GM12873 (cell line): ENCODE measurements around the gene SYNDIG1.

Experiments
- CTCF ChIP-seq: IDR thresholded peaks from 2 replicates; pipeline ENCODE4 v1.5.1; 2012; ENCODE audit warnings: low read depth, mild to moderate bottlenecking, moderate library complexity, low read length, control low read depth; ENCODE audit not compliant: insufficient read depth; ENCODE audit errors: missing control alignments

Gene SYNDIG1

GRCh38 chr20:24662752-24663365, 193.4 kb downstream of the SYNDIG1 start:
- TF ChIP-seq CTCF: no peak

- TF ChIP-seq CTCF: no peak
Measured at GRCh38 chr20:24663496-24663895, 194.1 kb downstream of the SYNDIG1 start.

DNA sequence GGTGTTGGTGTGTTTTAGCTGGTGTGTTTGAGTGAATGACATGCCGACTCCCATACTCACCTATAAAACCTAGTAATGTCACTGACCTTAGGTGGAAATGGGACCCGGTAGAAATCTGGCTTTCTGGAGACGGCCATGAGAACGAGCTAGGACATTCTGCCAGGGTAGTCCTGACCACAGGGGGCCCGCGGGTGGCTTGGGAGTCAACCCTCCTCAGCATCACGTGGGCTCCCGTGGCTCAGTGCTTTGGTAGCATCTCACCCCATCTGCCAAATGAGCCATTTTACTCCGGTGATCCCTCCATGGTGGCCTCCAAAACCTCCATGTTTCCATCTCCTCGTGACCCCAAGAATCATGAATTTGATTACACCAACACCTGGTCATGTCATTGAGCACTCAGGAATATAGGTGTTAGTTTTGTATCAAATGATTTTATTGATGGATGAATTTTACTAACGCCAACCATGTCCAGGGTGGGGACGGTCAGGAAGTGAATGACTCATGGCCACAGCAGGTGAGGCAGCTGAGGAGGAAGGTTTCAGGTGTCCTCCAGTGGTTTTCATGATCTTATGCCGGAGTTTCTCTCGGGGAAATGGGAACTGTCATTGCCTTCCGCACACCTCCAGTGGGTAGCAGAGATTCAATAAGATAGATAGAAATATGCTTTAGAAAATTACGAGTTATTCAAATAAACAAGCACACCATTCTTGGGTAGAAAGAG, 195.0 kb downstream of the SYNDIG1 start:
- no peak for TF ChIP-seq CTCF

DNA sequence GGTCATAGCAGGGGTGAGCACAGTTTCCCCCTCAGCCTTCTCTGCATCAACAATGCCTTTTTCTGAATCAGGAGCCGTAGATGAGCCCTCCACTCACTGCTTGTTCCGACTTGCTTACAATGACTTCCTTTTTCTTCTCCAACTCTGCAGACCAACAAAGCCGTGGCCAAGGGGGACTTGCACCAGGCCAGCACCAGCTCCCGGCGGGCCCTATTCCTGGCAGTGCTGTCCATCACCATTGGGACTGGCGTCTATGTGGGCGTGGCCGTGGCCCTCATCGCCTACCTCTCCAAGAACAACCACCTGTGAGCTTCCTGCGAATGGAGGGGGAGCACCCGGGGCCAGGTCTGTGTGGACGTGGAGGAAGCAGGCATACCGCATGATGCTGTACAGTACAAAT, 195.8 kb downstream of the SYNDIG1 start:
- TF ChIP-seq CTCF: no peak

DNA sequence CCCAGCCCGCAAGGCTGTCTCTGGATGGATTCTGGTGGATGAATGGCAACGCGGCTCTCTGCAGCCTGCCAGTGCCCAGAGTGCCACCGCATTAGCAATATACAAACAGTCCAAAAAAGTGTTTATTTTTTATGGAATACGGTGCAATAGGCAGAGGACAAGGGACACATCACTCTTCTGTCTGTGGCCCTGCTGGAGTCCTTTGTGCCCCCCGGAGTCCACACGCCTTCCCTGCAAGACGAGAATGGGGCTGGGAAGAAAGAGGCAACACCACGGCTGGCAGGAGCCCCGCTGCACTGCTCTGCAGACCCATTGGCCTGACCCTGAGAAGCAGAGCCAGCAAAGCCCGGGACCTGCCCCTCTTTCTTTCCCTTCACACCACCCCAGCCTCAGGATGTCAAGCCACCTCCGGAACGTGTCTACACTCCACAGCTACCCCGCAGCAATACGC, 196.3 kb downstream of the SYNDIG1 start:
- TF ChIP-seq CTCF: no peak

GRCh38 chr20:24667689-24668383, 198.4 kb downstream of the SYNDIG1 start:
- no peak for TF ChIP-seq CTCF

- no peak for TF ChIP-seq CTCF
Measured at GRCh38 chr20:24668384-24668702, 198.9 kb downstream of the SYNDIG1 start.
